DND-41 (cell line): ENCODE measurements around the gene SLC4A5.

Experiments used
- CTCF ChIP-seq: IDR thresholded peaks from 2 replicates; pipeline ENCODE4 v1.5.1; 2012; ENCODE audit warnings: borderline replicate concordance, low read length, moderate library complexity, mild to moderate bottlenecking; ENCODE audit not compliant: poor library complexity, severe bottlenecking; ENCODE audit errors: extremely low read depth
- EZH2 ChIP-seq: IDR thresholded peaks from 3 replicates; pipeline ENCODE4 v1.6.1; 2012; ENCODE audit warnings: borderline replicate concordance, low read depth, mild to moderate bottlenecking, moderate library complexity, low read length, inconsistent platforms; ENCODE audit not compliant: severe bottlenecking

DNA sequence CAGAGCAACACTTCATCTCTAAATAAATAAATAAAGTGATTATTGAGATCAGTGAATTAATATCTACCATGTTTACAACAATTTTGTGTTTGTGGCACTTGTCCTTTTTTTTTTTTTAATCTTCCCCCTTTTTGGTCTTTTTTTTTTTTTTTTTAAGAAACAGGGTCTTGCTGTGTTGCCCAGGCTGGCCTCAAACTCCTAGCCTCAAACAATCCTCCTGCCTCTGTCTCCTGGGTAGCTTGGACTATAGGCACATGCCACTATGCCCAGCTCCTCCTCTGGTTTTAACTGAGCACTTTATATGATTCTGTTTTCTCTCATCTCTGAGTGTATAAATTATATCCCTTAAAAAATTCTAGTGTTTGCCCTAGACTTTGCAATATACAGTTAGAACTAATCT lies 30.3 kb downstream of the SLC4A5 start:
- TF ChIP-seq CTCF (no peak), EZH2 (no peak)
